Right lobe of liver (tissue), 4 donors: Measurements from ENCODE around the gene SLC4A4.

Experiments used
- CTCF ChIP-seq, 4 donors: fragments of 200-600 bp in 3 of 4; fragments of 450-650 bp in 1 of 4; IDR thresholded peaks; one replicate each; pipeline versions ENCODE4 v1.5.1 to v1.8.0; 2016 to 2022; ENCODE audit warnings: antibody characterized with exemption in 4 of 4, mild to moderate bottlenecking in 2 of 4
- POLR2A ChIP-seq: fragments of 450-650 bp; IDR thresholded peaks from one replicate; pipeline ENCODE4 v1.6.1; 2017; ENCODE audit warnings: antibody characterized with exemption, mild to moderate bottlenecking
- donor health status: DM: no; HTN: no; CAD: no.
- donor health status: DM: no; HTN: no; CAD: no.
- donor health status: DM: no; HTN: yes; CAD: no.

- TF ChIP-seq POLR2A, result no peak
- TF ChIP-seq CTCF (IDR thresholded peaks at IDR 0.05), result no peak
These were observed 111.1 kb downstream of the SLC4A4 start for GRCh38 chr4:71449878-71450277.
